Right renal cortex interstitium (tissue), 3 donors: ENCODE measurements around the gene MPDU1. TPM values are rescaled to one million over a fixed set of nuclear protein-coding genes. Genes with fewer than 3 reads are reported as not detected.
"Not testable (repeated sequence)": the region's sequence is repeated elsewhere in the genome, so short reads cannot be mapped to it uniquely, and the experiment has no call there.

Source experiments
- DNase-seq, 3 donors: peaks; one replicate each; pipeline ENCODE4 v3.0.0-alpha.2; 2013; ENCODE audit warnings: low read depth in 3 of 3, low spot score in 2 of 3
- polyA plus RNA-seq, 3 donors: library from polyadenylated mRNA; unstranded; fragments of 120-200 nt; gene quantifications; one replicate each; pipeline ENCODE4 v1.2.1, GENCODE V29; 2013; ENCODE audit not compliant: insufficient read length in 3 of 3

Gene MPDU1
- polyA plus RNA-seq, 3 donors, result 125 to 133 (median 125) TPM

- DNase-seq, result no peak
Measured at GRCh38 chr17:7579834-7580603, 3.6 kb upstream of the MPDU1 start.

GRCh38 chr17:7580604-7581575 lies 2.8 kb upstream of the MPDU1 start:
- no peak for DNase-seq

- no peak for DNase-seq
Measured at GRCh38 chr17:7582396-7583252, 1.0 kb upstream of the MPDU1 start.

GRCh38 chr17:7586673-7587419 lies 3.2 kb downstream of the MPDU1 start:
- no peak for DNase-seq

GRCh38 chr17:7587420-7588151 lies 3.9 kb downstream of the MPDU1 start:
- DNase-seq, result no peak

GRCh38 chr17:7588553-7589203 lies 5.0 kb downstream of the MPDU1 start:
- no peak for DNase-seq

- peak in 2 of 3 donors; percentile 74 to 76 for DNase-seq
Measured at GRCh38 chr17:7589204-7589868, 5.7 kb downstream of the MPDU1 start.

GRCh38 chr17:7589891-7590691 lies 6.4 kb downstream of the MPDU1 start, which contains the start of gene SOX15:
Gene SOX15, minus strand, starts transcription at chr17:7590094. Its CDS starts 418 bp downstream, at chr17:7589676.
- DNase-seq, result no peak

GRCh38 chr17:7590743-7591142 lies 7.1 kb downstream of the MPDU1 start:
- DNase-seq, result no peak

- DNase-seq, result no peak
Measured at GRCh38 chr17:7591596-7591995, 7.9 kb downstream of the MPDU1 start.

- DNase-seq, result no peak
Measured at GRCh38 chr17:7592422-7593021, 8.9 kb downstream of the MPDU1 start.

GRCh38 chr17:7593296-7593695 lies 9.6 kb downstream of the MPDU1 start:
- no peak for DNase-seq

GRCh38 chr17:7597561-7597960 lies 13.9 kb downstream of the MPDU1 start:
- not testable (repeated sequence) for DNase-seq

- DNase-seq, result no peak
Measured at GRCh38 chr17:7606280-7606679, 22.6 kb downstream of the MPDU1 start.

- DNase-seq, result no peak
Measured at GRCh38 chr17:7610641-7611040, 27.0 kb downstream of the MPDU1 start.

GRCh38 chr17:7611635-7612293 lies 28.1 kb downstream of the MPDU1 start:
- DNase-seq, result no peak
